ENCODE measurements around the gene CCL2. TPM values are rescaled to one million over a fixed set of nuclear protein-coding genes. Genes with fewer than 3 reads are reported as not detected.
A peak's percentile ranks its signal among the peaks of the same experiment; 100 is the strongest.

Gene CCL2
- total RNA-seq, 1 donor from 2014 or later: 14.3 TPM

DNA sequence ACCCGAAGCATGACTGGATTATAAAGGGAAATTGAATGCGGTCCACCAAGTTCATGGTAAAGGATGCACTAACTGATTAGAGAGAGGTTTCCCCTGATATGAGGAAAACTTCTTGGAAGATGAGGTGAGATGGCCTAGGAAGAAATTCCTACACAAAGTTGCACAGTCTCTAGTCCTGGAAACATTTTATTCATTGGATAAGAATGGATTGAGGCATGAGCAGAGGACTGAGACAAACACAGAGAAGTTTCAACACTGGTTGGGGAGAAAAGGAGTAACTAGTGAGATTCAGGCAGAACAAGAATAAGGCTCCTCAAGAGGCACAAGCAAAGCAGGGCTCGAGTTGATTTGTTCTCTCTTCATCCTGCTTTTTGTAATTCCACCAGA lies 2.0 kb upstream of the CCL2 start:
- no peak for DNase-seq (ENCODE audit: low read depth)
- TF ChIP-seq CTCF (IDR thresholded peaks at IDR 0.05; ENCODE audit: insufficient read depth, low read length, poor library complexity, severe bottlenecking): no peak
- Histone ChIP-seq H3K36me3 (ENCODE audit: control insufficient read depth, insufficient read depth, low read length) (no peaks in the 10 kb centered on the region), H3K27me3 (ENCODE audit: control insufficient read depth, insufficient read depth, low read length) (no peaks in the 10 kb centered on the region), H3K4me3 (ENCODE audit: low read depth, low read length) (no peak overlapping the region)

DNA sequence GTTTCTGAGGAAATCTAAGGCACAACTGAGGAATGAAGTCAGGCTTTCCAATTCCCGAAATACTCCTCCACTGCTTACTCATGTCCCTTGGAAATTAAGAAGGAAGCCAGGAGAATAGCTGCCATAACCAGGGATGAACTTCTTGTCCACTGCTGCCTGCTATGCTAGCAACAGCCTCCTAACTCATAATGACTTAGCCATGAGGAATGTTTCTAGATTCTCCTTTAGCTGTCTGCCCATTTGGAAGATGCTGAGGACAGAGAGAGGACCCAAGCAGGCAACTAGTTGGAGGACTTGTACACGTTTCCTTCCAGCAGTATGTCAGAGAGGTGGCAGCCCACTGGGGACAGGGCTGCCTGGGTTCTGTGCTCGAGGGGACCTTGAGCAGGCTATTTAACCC lies 939 bp upstream of the CCL2 start:
- Histone ChIP-seq H3K36me3 (ENCODE audit: control insufficient read depth, insufficient read depth, low read length) (no peaks in the 10 kb centered on the region), H3K4me3 (ENCODE audit: low read depth, low read length) (no peak overlapping the region), H3K27me3 (ENCODE audit: control insufficient read depth, insufficient read depth, low read length) (no peaks in the 10 kb centered on the region)
- no peak for TF ChIP-seq CTCF (IDR thresholded peaks at IDR 0.05; ENCODE audit: insufficient read depth, low read length, poor library complexity, severe bottlenecking)
- DNase-seq (ENCODE audit: low read depth): no peak

GRCh38 chr17:34255381-34255732 lies 272 bp downstream of the CCL2 start:
- Histone ChIP-seq H3K27me3 (ENCODE audit: control insufficient read depth, insufficient read depth, low read length) (no peaks in the 10 kb centered on the region), H3K36me3 (ENCODE audit: control insufficient read depth, insufficient read depth, low read length) (no peaks in the 10 kb centered on the region), H3K4me3 (ENCODE audit: low read depth, low read length) (peak overlapping the region; percentile 22)
- no peak for TF ChIP-seq CTCF (IDR thresholded peaks at IDR 0.05; ENCODE audit: insufficient read depth, low read length, poor library complexity, severe bottlenecking)
- no peak for DNase-seq (ENCODE audit: low read depth)

DNA sequence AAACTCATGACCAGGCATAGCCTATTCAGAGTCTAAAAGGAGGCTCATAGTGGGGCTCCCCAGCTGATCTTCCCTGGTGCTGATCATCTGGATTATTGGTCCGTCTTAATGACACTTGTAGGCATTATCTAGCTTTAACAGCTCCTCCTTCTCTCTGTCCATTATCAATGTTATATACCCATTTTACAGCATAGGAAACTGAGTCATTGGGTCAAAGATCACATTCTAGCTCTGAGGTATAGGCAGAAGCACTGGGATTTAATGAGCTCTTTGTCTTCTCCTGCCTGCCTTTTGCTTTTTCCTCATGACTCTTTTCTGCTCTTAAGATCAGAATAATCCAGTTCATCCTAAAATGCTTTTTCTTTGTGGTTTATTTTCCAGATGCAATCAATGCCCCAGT lies 756 bp downstream of the CCL2 start:
- Histone ChIP-seq H3K4me3 (ENCODE audit: low read depth, low read length) (no peak overlapping the region), H3K36me3 (ENCODE audit: control insufficient read depth, insufficient read depth, low read length) (no peaks in the 10 kb centered on the region), H3K27me3 (ENCODE audit: control insufficient read depth, insufficient read depth, low read length) (no peaks in the 10 kb centered on the region)
- TF ChIP-seq CTCF (IDR thresholded peaks at IDR 0.05; ENCODE audit: insufficient read depth, low read length, poor library complexity, severe bottlenecking): no peak
- DNase-seq (ENCODE audit: low read depth): no peak

- no peaks in the 10 kb centered on the region for H3K36me3 ChIP-seq (ENCODE audit: control insufficient read depth, insufficient read depth, low read length)
- DNase-seq (ENCODE audit: low read depth): no peak
- no peaks in the 10 kb centered on the region for H3K27me3 ChIP-seq (ENCODE audit: control insufficient read depth, insufficient read depth, low read length)
- H3K4me3 ChIP-seq (ENCODE audit: low read depth, low read length): no peak overlapping the region
- TF ChIP-seq CTCF (IDR thresholded peaks at IDR 0.05; ENCODE audit: insufficient read depth, low read length, poor library complexity, severe bottlenecking): no peak
These were observed 2.4 kb downstream of the CCL2 start for GRCh38 chr17:34257299-34257985.

GRCh38 chr17:34257986-34258326 lies 2.9 kb downstream of the CCL2 start:
- H3K4me3 ChIP-seq (ENCODE audit: low read depth, low read length): no peak overlapping the region
- H3K27me3 ChIP-seq (ENCODE audit: control insufficient read depth, insufficient read depth, low read length): no peaks in the 10 kb centered on the region
- DNase-seq (ENCODE audit: low read depth): no peak
- TF ChIP-seq CTCF (IDR thresholded peaks at IDR 0.05; ENCODE audit: insufficient read depth, low read length, poor library complexity, severe bottlenecking): no peak
- no peaks in the 10 kb centered on the region for H3K36me3 ChIP-seq (ENCODE audit: control insufficient read depth, insufficient read depth, low read length)
